ENCODE results near the gene RIMBP2.

DNA sequence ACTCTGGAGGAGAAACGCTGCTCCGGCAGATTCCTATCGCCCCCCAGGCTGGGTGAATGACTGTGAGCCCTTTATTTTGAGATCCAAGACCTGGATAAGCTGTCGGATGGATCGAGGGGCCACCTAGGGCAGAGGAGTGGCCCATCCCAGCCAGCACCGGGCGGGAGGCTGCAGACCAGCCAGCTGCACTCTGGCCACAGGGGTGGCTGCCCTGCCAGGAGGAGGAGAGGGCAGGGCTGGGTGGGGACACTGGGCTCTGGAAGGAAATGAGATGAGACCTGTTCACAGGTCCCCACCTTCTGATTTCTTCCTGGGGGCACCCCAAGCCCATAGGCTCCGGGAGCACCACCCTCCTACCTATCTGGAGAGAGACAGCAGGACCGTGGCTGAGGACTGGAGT lies 238.4 kb downstream of the RIMBP2 start:
- TF ChIP-seq, protein P1, sequence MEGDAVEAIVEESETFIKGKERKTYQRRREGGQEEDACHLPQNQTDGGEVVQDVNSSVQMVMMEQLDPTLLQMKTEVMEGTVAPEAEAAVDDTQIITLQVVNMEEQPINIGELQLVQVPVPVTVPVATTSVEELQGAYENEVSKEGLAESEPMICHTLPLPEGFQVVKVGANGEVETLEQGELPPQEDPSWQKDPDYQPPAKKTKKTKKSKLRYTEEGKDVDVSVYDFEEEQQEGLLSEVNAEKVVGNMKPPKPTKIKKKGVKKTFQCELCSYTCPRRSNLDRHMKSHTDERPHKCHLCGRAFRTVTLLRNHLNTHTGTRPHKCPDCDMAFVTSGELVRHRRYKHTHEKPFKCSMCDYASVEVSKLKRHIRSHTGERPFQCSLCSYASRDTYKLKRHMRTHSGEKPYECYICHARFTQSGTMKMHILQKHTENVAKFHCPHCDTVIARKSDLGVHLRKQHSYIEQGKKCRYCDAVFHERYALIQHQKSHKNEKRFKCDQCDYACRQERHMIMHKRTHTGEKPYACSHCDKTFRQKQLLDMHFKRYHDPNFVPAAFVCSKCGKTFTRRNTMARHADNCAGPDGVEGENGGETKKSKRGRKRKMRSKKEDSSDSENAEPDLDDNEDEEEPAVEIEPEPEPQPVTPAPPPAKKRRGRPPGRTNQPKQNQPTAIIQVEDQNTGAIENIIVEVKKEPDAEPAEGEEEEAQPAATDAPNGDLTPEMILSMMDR (IDR thresholded peaks at IDR 0.05) = no peak
- TF ChIP-seq NFIC (IDR thresholded peaks at IDR 0.05; ENCODE audit: borderline replicate concordance) (no peak), TAF1 (IDR thresholded peaks at IDR 0.05; ENCODE audit: borderline replicate concordance, low read depth, low read length) (no peak), RFX5 (IDR thresholded peaks at IDR 0.05; ENCODE audit: low read length) (no peak), POLR2AphosphoS5 (IDR thresholded peaks at IDR 0.05; ENCODE audit: low read depth, low read length) (no peak), RCOR1 (IDR thresholded peaks at IDR 0.05; ENCODE audit: low read length) (no peak)
- TF ChIP-seq, protein P2, sequence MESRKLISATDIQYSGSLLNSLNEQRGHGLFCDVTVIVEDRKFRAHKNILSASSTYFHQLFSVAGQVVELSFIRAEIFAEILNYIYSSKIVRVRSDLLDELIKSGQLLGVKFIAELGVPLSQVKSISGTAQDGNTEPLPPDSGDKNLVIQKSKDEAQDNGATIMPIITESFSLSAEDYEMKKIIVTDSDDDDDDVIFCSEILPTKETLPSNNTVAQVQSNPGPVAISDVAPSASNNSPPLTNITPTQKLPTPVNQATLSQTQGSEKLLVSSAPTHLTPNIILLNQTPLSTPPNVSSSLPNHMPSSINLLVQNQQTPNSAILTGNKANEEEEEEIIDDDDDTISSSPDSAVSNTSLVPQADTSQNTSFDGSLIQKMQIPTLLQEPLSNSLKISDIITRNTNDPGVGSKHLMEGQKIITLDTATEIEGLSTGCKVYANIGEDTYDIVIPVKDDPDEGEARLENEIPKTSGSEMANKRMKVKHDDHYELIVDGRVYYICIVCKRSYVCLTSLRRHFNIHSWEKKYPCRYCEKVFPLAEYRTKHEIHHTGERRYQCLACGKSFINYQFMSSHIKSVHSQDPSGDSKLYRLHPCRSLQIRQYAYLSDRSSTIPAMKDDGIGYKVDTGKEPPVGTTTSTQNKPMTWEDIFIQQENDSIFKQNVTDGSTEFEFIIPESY (IDR thresholded peaks at IDR 0.05; ENCODE audit: borderline replicate concordance, low read depth) = no peak
- TF ChIP-seq, protein P3, sequence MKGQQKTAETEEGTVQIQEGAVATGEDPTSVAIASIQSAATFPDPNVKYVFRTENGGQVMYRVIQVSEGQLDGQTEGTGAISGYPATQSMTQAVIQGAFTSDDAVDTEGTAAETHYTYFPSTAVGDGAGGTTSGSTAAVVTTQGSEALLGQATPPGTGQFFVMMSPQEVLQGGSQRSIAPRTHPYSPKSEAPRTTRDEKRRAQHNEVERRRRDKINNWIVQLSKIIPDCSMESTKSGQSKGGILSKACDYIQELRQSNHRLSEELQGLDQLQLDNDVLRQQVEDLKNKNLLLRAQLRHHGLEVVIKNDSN (IDR thresholded peaks at IDR 0.05; ENCODE audit: borderline replicate concordance, low read depth) = no peak

Measured in SK-N-SH (cell line).